SK-N-DZ (cell line): Measurements from ENCODE around the gene TIMM44.
A peak's percentile ranks its signal among the peaks of the same experiment; 100 is the strongest.
"Not testable (repeated sequence)": the region's sequence is repeated elsewhere in the genome, so short reads cannot be mapped to it uniquely, and the experiment has no call there.

Experiments used
- DNase-seq: peaks from one replicate; pipeline ENCODE4 v3.0.0-alpha.2; 2015; ENCODE audit warnings: low spot score

TIMM44 gene

DNA sequence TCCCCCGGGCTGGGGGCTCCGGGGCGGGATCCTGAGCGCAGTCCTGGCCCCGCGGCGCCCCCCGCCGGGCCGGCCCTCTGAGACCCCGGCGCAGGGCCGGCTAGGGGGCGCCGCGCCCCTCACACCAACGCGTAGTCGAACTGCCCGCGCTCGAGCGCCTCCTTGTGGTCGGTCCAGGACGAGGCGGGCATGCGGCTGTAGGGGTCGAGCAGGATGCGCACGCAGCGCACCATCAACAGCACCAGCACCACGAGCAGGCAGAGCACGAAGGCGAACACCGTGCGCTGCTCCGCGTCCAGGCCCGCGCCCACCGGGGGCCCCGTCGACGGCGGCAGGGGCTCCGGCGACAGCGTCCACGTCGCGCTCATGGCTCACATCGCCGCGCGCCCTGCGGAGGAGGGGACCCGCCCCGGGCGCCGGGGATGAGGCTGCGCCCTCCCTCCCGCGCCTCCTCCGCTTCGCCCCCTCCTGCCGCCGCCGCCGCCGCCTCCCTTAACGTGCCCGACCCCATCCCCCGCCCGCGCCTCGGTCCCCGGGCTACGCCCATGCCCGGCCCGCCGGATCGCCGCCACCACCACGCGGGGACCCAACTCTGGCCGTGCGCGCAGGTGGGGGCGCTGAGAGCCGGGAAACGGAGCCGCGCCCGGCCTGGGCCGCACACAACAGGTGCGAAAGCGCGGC is 18.2 kb downstream of the TIMM44 start:
- DNase-seq = peak; percentile 85

DNA sequence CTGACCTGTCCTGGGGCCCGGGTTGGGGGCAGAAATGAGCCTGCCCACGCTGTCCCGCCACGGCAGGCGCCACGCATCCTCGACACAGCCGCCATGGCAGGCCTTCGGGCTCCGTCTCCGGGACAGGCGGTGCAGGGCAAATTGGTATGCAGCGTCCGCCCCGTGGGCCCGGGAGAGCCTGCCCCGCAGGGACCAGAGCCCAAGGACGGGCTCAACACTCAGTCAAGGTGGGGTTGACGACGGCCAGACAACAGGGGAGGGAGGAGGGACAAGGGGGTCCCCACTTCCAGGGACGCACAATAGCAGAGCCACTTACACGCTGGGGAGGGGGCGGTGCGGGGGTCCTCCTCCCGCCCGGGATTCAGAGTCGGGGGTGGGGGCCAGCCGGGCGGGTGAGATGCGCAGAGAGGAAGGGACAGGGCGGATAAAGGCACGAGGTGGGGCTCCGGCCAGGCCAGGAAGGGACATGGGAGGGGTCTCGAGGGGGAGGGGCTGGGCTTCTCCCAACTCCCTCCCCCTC is 18.8 kb downstream of the TIMM44 start:
- no peak for DNase-seq

DNA sequence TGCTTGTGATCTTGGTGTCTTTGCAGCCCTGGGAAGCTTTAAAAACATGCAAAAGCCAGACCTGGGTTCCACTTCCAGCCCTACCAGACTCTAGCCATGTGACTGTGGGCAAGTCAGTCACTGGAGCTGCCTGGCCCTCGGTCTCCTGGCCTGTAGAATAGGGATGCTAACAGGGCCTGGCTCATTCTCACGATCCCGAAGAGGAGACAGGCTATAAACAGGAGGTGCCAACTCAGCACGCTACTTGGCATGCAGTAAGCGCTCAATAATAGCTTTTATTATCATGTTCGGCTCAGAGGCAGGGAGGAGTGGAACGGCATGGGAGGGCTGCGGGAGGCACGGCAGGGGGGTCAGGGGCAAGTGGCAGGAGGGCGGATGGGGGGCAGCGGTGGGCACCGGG is 19.2 kb downstream of the TIMM44 start:
- DNase-seq = no peak

DNA sequence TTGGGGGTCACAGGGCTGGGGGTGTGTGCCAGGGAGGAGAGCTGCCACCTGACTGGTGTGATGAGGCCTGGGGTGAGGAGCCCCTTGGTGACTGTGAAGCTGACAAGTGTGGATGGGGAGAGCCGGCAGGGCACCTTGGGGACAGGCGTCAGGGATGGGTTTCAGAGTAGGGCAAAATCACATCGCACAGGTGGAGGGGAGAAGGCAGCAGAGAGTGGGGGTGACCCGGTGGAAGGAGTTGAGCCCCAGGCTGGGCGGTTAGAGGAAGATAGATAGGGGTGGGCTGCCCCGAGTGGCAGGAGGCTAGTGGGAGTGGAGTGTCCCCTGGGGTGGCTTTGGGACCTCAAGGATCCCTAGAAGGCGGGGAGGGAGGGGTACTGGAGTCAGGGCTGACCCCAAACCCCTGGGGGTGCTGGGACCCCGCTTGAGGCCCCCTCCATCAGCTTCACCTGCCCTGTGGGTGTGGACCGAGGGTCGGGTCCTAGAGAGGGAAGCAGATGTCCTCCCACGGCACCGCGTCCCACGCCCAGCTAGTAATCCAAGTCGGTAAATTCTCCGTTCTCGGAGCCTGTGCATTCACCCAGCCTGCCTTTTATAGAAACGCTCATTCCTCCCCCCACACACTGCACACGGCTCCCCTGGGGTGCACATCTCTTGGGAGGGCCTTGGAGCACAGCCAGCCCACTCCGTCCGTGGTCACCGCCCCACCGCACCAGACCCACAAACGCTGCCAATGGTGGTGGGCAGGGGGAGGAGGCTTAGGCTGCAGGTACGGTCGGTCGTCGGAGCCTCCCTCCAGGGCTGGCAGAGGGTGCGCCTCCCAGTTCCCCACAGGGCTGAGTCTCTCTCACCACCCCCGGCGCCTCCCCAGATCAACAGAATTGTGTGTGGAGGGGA is 19.9 kb downstream of the TIMM44 start:
- no peak for DNase-seq

DNA sequence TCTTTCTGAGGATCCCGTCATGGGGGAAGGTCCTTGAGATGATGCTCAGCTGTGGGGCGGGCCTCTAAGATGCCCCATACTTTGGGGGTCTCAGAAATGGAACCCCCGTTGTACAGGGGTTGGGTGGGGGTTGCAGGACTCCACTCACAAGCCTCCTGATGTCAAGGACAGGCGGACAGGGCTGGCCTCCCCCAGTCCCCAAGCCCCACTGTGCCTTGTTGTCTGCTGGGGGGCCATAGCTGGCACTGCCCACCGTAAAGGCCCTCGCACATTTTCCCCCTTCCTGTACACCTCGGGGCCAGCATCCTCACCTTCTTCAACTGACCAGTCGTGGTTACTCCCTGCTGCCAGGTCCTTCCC is 20.6 kb downstream of the TIMM44 start:
- no peak for DNase-seq

DNA sequence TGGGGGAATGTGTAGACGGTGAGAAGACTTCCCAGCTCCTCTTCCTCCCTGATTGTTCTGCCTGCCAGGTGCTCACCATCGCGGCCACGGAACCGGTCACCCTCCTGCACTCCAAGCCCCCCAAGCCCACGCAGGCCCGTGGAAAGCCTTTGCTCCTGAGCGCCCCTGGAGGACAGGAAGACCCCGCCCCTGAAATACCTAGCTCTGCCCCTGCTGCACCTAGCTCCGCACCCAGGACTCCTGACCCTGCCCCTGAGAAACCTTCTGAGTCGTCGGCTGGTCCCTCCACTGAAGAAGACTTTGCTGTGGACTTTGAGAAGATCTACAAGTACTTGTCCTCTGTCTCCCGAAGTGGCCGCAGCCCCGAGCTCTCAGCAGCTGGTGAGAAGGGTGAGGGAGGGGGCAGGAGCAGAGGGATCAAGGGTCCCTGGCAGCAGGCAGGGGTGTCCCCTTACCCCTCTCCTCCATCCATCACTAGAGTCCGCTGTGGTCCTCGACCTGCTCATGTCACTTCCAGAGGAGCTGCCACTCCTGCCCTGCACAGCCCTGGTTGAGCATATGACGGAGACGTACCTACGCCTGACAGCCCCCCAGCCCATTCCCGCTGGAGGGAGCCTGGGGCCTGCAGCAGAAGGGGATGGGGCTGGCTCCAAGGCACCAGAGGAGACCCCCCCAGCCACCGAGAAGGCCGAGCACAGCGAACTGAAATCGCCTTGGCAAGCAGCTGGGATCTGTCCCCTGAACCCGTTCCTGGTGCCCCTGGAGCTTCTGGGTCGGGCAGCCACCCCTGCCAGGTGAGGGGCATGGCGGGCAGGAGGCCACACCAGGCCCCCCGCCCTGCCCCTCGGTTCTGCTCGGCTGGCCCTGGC is 21.3 kb downstream of the TIMM44 start:
- DNase-seq = no peak

DNA sequence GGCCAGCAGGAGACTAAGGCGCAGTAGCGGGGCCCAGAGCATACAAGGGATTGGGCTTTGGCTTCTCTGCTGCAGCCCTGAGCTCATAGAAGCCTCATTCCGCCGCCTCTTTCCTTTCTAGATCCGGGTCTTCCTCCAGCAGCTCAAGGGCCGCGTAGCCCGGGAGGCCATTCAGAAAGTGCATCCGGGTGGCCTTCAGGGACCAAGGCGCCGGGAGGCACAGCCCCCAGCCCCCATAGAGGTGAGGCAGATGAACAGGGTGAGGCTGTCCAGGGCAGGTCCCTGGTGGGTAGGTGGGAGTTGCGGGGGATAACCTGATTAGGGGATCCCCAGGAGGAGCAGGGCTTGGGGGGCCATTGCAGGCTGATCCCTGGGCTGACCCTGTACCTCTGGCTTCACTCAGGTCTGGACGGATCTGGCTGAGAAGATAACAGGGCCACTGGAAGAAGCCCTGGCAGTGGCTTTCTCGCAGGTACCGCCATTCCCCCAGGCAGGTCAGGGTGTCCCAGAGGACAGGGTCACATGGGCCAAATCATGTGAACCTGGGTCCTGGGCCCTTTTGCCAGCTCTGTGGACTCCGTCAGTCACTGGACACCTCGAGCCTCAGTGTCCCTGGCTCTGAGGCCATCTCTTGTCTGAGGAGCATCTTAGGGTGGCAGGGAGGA is 22.0 kb downstream of the TIMM44 start:
- DNase-seq = no peak

DNA sequence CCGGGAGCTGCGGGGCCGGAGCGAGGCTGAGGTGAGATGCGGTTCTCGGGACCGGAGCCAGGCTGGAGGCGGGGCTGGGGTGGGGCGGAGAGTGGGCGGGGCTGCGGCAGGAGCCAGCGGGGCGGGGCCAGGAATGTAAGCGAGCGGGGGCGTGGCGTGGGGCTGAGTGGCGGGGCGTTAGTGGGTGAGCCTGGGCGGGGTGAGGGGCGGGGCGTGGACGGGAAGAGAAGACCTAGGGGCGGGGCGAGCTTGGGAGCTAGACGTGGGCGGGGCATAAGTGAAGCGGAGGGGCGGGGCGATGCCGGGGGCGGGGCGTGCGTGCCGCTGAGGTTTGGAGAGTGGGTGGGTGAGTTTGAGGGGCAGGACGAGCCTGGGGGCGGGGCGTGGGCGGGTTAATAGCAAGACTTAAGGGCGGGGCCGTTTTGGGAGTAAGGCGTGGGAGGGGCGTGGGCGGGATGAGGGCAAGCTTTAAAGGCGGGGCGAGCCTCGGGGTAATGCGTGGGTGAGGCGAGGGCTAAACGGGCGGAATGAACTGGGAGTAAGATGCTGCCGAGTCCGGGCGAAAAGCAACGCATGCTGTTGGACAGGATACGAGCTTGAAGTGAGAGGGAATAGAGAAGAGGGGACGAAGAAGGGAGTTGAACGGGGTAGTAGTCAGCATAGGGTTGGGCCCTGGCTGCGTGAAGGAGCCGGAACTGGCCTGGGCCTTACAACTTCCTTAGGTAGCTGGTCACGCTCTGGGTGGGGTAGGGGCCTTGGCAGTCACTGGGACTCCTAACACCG is 22.8 kb downstream of the TIMM44 start:
- DNase-seq = peak; percentile 85

DNA sequence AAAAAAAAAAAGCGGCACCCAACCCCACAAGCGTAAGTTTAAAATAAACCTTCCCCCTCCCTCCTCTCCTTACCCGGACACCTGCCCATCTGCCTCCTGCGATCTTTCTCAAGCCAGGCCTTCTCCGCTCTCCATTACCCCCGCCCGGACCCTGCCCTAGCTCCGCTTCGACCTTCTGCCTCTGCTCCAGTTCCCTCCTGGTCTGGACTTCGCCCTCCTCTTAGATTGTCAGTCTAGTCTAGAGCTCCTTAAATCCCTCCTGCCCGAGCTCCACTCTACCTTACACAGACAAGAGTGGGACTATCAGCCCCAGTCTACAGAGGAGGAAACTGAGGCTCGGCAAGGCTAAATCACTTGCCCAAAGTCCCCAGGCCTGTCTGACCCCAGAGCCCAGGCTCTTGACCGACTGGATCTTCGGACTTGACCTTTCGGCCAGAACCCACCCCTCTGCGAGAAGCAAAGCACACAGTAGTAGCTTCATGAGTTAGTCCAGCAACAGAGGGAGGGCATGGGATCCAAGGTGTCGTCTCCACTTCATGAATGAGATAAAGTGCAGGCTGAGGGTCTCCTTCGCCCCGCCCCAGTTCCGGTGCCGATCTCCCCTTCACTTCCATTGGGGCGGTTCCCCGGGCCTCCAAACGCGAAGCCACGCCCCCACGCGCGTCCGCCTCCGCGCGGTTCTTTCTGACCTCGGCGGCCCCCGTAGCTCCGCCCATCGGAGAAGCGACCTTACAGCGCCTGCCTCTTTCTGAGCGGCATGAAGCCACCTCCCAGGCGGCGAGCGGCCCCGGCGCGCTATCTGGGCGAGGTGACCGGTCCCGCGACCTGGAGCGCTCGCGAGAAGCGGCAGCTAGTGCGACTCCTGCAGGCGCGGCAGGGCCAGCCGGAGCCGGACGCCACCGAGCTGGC is 23.6 kb downstream of the TIMM44 start, which contains the start of gene SNAPC2:
Gene SNAPC2, plus strand, starts transcription at position 729 of the 909 bp plus-strand sequence. Its CDS starts 29 bp downstream, at position 758.
- peak; percentile 95 for DNase-seq

DNA sequence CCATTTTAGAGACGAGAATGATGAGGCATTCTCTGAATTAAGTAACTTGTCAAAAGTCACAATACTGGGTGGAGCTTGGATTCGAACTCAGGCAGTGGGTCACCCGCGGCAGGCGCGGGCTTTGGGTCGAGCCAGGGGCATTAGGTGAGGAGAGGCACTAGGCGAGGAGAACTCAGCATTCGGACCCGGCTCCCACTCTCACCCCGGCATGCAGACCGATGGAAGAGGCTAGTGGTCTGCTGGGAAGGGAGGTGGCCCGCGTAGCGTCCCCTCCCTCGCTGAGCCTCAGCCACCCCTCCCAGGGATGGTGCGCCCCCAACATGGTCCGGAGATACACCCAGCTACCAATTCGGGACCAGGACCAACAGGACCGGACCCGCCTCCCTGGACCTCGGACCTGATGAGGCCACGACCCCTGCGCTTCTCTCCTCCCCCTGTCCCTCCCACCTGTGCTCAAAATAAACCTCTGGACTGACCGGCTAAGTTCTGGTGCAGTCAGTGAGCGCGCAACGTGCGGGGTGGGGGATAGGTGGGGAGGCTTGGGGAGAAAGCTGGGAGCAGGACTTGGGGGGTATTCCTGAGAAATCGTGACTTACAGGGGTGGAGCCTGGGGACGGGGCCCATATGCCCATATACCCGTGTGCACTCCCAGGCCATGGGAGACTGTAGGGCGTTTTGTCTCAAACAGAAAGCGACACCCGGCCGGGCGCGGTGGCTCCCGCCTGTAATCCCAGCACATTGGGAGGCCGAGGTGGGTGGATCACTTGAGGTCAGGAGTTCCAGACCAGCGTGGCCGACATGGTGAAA is 24.6 kb downstream of the TIMM44 start:
- DNase-seq = no peak

DNA sequence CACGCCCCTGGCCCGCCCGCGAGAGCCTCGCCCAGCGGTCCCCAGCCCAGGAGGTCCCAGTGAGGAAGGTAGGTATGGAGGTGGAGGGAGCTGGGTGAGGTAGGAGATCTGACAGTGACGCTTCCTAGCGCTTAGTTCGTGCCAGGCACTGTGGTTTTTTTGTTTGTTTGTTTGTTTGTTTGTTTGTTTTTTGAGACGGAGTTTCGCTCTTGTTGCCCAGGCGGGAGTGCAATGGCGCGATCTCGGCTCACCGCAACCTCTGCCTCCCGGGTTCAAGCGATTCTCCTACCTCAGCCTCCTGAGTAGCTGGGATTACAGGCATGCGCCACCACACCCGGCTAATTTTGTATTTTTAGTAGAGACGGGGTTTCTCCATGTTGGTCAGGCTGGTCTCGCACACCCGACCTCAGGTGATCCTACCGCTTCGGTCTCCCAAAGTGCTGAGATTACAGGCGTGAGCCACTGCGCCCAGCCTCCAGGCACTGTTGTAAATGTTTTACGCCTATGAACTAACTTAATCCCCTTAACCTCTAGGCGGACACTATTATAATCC is 25.3 kb downstream of the TIMM44 start:
- DNase-seq = not testable (repeated sequence)

DNA sequence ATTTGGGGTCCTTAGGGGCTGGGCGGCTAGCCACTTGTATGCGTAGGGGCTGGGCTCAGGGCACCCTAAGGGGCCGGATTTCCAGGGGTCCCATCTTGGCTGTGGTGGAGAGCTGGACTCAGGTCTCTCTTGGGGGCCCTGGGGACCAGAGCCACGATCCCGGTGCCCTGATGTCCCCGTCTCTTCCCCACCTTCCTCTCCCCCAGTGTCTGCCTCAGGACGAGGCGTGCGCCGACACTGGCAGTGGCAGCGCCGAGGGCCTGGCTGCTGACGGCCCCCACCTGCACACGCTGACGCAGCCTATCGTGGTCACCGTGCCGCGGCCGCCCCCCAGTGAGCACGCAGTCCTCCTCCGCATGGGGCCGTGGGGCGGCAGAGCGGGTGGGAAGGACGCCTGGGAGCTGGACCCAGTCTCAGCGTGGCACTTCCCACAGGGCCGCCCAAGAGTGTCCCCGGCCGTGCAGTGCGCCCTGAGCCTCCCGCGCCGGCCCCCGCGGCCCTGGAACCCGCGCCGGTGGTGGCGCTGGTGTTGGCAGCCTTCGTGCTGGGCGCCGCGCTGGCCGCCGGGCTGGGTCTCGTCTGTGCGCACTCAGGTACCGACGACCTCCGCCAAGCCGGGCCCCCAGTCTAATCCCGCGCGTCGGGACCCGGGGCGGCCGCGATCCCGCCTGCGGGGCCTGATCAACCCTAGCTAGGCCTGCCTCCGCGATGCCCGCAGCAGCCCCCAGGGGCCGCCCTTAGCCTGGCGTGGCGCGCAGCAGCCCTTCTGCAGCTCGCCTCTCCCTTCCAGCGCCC is 26.0 kb downstream of the TIMM44 start:
- DNase-seq = peak; percentile 67

DNA sequence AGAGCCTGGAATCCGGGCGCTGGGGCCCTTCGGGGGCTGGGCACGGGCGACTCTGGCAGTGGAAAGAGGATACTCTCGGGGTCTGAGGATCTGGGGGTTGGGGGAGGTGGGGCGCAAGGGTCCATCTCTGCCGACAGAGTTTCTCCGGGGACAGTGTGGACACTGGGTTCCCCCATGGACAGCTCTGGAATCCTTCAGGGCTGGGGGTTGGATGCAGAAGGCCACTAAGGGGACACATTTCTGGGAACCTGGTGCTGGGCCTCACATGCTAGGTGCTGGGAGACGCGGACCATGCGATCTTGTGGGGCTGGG is 26.6 kb downstream of the TIMM44 start:
- DNase-seq = no peak

DNA sequence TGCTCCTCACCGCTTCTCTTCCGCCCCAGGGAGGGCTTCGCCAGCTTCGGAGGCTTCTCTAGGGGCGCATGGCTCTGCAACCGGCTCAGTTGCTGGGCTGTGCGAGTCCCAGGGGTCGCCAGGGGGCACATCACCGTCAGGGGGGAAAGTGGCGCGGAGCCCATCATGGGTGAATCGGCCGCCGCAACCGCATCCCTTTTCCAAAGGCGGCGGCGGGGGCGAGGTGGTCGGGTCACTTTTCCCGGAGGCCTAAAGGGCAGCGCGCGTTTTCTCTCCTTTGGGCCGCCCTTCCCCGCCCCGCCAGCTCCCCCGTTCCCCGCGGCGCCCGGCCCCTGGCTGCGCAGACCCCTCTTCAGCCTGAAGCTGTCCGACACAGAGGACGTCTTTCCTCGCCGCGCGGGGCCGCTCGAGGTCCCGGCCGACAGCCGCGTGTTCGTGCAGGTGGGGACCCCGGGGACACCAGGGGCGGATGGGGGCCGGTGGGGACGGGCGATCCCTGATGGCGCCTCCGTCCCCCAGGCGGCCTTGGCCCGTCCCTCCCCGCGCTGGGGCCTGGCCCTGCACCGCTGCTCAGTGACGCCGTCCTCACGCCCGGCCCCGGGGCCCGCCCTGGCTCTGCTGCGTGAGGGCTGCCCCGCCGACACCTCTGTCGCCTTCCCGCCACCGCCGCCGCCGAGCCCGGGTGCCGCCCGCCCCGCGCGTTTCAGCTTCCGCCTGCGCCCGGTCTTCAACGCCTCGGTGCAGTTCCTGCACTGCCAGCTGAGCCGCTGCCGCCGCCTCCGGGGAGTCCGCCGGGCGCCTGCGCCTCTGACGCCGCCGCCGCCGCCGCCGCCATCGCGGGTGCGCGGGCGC is 27.1 kb downstream of the TIMM44 start:
- DNase-seq = no peak

DNA sequence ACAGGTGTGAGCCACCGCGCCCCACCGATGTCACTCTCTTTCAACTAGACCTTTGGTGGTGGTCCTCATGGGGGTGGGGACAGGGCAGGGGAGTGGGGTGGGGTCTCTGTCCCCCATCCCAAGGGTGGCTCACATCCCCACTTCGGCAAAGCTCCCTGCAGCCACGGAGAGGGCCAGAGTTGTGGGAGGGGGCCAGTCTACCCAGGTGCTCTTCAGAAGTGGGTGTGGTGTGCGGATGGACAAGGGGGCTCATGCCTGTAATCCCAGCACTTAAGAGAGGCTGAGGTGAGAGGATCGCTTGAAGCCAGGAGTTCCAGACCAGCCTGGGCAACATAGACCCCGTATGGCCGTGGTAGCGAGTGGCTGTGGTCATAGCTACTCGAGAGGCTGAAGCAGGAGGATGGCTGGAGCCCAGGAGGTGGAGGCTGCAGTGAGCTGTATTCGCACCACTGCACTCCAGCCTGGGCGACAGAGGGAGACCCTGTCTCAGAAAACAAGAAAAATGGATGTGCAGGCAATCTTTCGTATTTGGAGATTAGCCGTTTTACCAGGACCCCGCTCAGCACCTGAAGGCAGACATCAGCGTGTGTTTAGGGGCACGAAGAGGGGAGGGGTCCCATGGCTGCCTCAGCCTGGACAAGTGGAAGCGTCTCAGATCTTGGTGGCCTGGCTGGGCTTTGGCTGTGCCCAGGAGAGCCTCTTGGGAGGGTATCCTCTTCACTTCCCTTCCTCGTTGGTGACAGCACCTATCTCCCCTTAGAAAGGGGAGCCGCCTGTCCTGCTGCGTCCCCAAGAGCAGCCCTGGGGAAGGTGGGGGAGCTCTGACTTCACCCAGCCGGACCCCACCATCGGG is 28.0 kb downstream of the TIMM44 start:
- DNase-seq = no peak
